SU-DHL-6 (cell line): ENCODE measurements around the gene EPHA4.

Source experiments
- H2AFZ ChIP-seq: fragments of 200-600 bp; sonication (generic); 2 replicates; pipeline ENCODE4 v1.6.1; 2014; ENCODE audit warnings: low read depth, mild to moderate bottlenecking, moderate library complexity, mixed read lengths, antibody characterized with exemption, low read length; ENCODE audit not compliant: severe bottlenecking
- H3F3A ChIP-seq: fragments of 200-600 bp; shearing (Covaris generic); 2 replicates; pipeline ENCODE4 v1.6.0; 2016; ENCODE audit warnings: antibody characterized with exemption, mild to moderate bottlenecking; ENCODE audit not compliant: insufficient read depth
- H3K27ac ChIP-seq: fragments of 200-600 bp; sonication (generic); 2 replicates; pipeline ENCODE4 v1.5.1; 2016; ENCODE audit warnings: low read depth, mild to moderate bottlenecking, low read length, moderate library complexity, mixed read lengths
- H3K27me3 ChIP-seq: fragments of 200-600 bp; sonication (generic), shearing (Covaris generic); 2 replicates; pipeline ENCODE4 v1.6.0; 2014; ENCODE audit warnings: mild to moderate bottlenecking, low read length
- H3K36me3 ChIP-seq: fragments of 200-600 bp; sonication (generic); 2 replicates; pipeline ENCODE4 v1.6.1; 2014; ENCODE audit warnings: mild to moderate bottlenecking, low read length, mixed read lengths
- H3K4me2 ChIP-seq: fragments of 300-600, 200-600 bp; shearing (Covaris generic), sonication (generic); 2 replicates; pipeline ENCODE4 v1.6.0; 2014; ENCODE audit warnings: low read length, low read depth, mild to moderate bottlenecking; ENCODE audit not compliant: poor library complexity, severe bottlenecking
- H3K4me3 ChIP-seq: fragments of 200-600 bp; sonication (generic); 2 replicates; pipeline ENCODE4 v1.5.1; 2014; ENCODE audit warnings: antibody characterized with exemption, low read length, mild to moderate bottlenecking, mixed read lengths; ENCODE audit not compliant: insufficient read depth, poor library complexity, severe bottlenecking
- H3K79me2 ChIP-seq: fragments of 200-600 bp; sonication (generic); 2 replicates; pipeline ENCODE4 v1.6.1; 2014; ENCODE audit warnings: mild to moderate bottlenecking, low read length, moderate library complexity; ENCODE audit not compliant: insufficient read depth
- H3K9ac ChIP-seq: fragments of 200-600 bp; sonication (generic); 2 replicates; pipeline ENCODE4 v1.7.0; 2014; ENCODE audit warnings: mild to moderate bottlenecking, low read length
- H3K9me2 ChIP-seq: fragments of 200-600 bp; sonication (generic); replicated peaks from 2 replicates; pipeline ENCODE4 v1.6.1; 2014; ENCODE audit warnings: low read length; ENCODE audit not compliant: insufficient read depth
- H3K9me3 ChIP-seq: fragments of 200-600 bp; sonication (generic); 2 replicates; pipeline ENCODE4 v1.6.1; 2014; ENCODE audit warnings: low read length, mixed read lengths; ENCODE audit not compliant: insufficient read depth
- H4K20me1 ChIP-seq: fragments of 200-600 bp; sonication (generic); 2 replicates; pipeline ENCODE4 v1.6.1; 2014; ENCODE audit warnings: low read depth, mild to moderate bottlenecking, antibody characterized with exemption, low read length, moderate library complexity, mixed read lengths
- EZH2phosphoT487 ChIP-seq: fragments of 200-600 bp; sonication (generic), shearing (Covaris generic); conservative IDR thresholded peaks from 2 replicates; pipeline ENCODE4 v1.6.1; 2018; ENCODE audit warnings: mild to moderate bottlenecking, antibody characterized with exemption, low read length, moderate library complexity, mixed read lengths
- TF ChIP-seq, protein P1 (sequence below): fragments of 200-600 bp; sonication (generic); IDR thresholded peaks from one replicate; pipeline ENCODE4 v1.5.1; 2017; ENCODE audit warnings: antibody characterized with exemption, mild to moderate bottlenecking, low read length, moderate library complexity; ENCODE audit not compliant: insufficient read depth, poor library complexity, severe bottlenecking

EPHA4 gene

DNA sequence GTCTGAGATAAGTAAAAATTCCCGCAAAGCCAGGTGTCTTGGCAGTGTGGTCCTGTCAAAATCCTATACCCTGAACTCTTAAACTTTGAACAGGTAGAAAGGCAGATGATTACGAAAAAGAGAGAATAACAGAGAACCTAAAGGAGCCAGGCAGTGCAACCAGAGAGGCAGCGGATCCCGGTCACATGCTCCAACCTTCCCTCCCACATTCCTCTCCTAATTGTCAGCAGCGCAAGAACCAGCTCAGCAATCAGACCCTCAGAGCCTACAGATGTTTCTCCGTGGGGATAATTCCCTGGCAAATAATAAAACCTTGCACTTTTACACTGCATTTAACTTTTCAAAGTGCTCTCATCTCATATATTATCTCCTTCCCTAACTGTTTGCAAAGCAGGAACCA lies 124.8 kb downstream of the EPHA4 start:
- Histone ChIP-seq H3K79me2 (no peaks in the 10 kb centered on the region), H3K27me3 (no peaks in the 10 kb centered on the region), H3K9me2 (no peaks in the 10 kb centered on the region), H3K27ac (no peak overlapping the region), H3K9me3 (no peaks in the 10 kb centered on the region), H2AFZ (no peak overlapping the region), H3K36me3 (no peaks in the 10 kb centered on the region), H4K20me1 (no peaks in the 10 kb centered on the region), H3K9ac (no peak overlapping the region), H3K4me3 (no peak overlapping the region), H3K4me2 (no peak overlapping the region), H3F3A (no peaks in the 10 kb centered on the region)
- TF ChIP-seq, protein P1, sequence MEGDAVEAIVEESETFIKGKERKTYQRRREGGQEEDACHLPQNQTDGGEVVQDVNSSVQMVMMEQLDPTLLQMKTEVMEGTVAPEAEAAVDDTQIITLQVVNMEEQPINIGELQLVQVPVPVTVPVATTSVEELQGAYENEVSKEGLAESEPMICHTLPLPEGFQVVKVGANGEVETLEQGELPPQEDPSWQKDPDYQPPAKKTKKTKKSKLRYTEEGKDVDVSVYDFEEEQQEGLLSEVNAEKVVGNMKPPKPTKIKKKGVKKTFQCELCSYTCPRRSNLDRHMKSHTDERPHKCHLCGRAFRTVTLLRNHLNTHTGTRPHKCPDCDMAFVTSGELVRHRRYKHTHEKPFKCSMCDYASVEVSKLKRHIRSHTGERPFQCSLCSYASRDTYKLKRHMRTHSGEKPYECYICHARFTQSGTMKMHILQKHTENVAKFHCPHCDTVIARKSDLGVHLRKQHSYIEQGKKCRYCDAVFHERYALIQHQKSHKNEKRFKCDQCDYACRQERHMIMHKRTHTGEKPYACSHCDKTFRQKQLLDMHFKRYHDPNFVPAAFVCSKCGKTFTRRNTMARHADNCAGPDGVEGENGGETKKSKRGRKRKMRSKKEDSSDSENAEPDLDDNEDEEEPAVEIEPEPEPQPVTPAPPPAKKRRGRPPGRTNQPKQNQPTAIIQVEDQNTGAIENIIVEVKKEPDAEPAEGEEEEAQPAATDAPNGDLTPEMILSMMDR: no peak
- no peak for TF ChIP-seq EZH2phosphoT487

GRCh38 chr2:221446140-221446539 lies 126.0 kb downstream of the EPHA4 start:
- no peak for TF ChIP-seq EZH2phosphoT487
- TF ChIP-seq, protein P1: no peak
- H4K20me1 ChIP-seq: no peaks in the 10 kb centered on the region
- no peak overlapping the region for H2AFZ ChIP-seq
- H3K9me2 ChIP-seq: no peaks in the 10 kb centered on the region
- no peaks in the 10 kb centered on the region for H3K9me3 ChIP-seq
- no peak overlapping the region for H3K27ac ChIP-seq
- H3K79me2 ChIP-seq: no peaks in the 10 kb centered on the region
- no peaks in the 10 kb centered on the region for H3F3A ChIP-seq
- H3K9ac ChIP-seq: no peak overlapping the region
- no peak overlapping the region for H3K4me2 ChIP-seq
- H3K27me3 ChIP-seq: no peaks in the 10 kb centered on the region
- no peak overlapping the region for H3K4me3 ChIP-seq
- H3K36me3 ChIP-seq: no peaks in the 10 kb centered on the region

GRCh38 chr2:221444106-221444505 lies 128.0 kb downstream of the EPHA4 start:
- Histone ChIP-seq H3K27me3 (no peaks in the 10 kb centered on the region), H3K9ac (no peak overlapping the region), H3K79me2 (no peaks in the 10 kb centered on the region), H3K4me2 (no peak overlapping the region), H3K27ac (no peak overlapping the region), H3K4me3 (no peak overlapping the region), H3K9me2 (no peaks in the 10 kb centered on the region), H3F3A (no peaks in the 10 kb centered on the region), H3K36me3 (no peaks in the 10 kb centered on the region), H3K9me3 (no peaks in the 10 kb centered on the region), H4K20me1 (no peaks in the 10 kb centered on the region), H2AFZ (no peak overlapping the region)
- TF ChIP-seq EZH2phosphoT487: no peak
- TF ChIP-seq, protein P1: no peak

DNA sequence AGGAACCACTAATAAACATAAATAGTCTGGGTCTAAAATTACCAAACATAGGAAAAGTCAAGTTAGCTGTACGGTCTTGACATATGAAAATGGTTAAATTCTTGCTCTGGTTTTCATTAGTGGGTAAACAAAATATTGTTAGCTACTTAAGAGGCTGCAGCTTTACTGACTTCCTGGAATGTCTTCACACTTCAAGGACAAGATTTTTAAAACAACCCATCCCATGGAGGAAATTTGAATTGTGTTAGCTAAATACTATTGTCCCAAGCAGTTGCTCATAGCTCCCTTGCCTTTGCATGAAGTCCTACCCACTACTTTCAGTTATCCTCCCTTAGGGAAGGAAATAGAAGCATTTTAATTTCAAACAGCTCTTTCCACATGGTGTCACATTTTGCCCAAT lies 128.5 kb downstream of the EPHA4 start:
- Histone ChIP-seq H3K27me3 (no peaks in the 10 kb centered on the region), H3K9me3 (no peaks in the 10 kb centered on the region), H3K4me3 (no peak overlapping the region), H3K4me2 (no peak overlapping the region), H3F3A (no peaks in the 10 kb centered on the region), H3K27ac (no peak overlapping the region), H3K79me2 (no peaks in the 10 kb centered on the region), H4K20me1 (no peaks in the 10 kb centered on the region), H3K36me3 (no peaks in the 10 kb centered on the region), H3K9me2 (no peaks in the 10 kb centered on the region), H2AFZ (no peak overlapping the region), H3K9ac (no peak overlapping the region)
- TF ChIP-seq, protein P1: no peak
- TF ChIP-seq EZH2phosphoT487: no peak
